OCI-LY1 (cell line): ENCODE results near the gene GNAL.

Experiments used
- H2AFZ ChIP-seq: fragments of 200-600 bp; sonication (generic), shearing (Covaris generic); 2 replicates; pipeline ENCODE4 v1.6.0; 2014; ENCODE audit warnings: antibody characterized with exemption, mild to moderate bottlenecking, low read length
- H3F3A ChIP-seq: fragments of 200-600 bp; sonication (generic), shearing (Covaris generic); 2 replicates; pipeline ENCODE4 v1.6.0; 2014; ENCODE audit warnings: mild to moderate bottlenecking, antibody characterized with exemption, low read length, moderate library complexity; ENCODE audit not compliant: insufficient read depth
- H3K27ac ChIP-seq: fragments of 200-600 bp; sonication (generic); 2 replicates; pipeline ENCODE4 v1.5.1; 2014; ENCODE audit warnings: low read length, mixed run types, mild to moderate bottlenecking, low read depth; ENCODE audit not compliant: poor library complexity, severe bottlenecking
- H3K27me3 ChIP-seq: fragments of 200-600 bp; sonication (generic); 2 replicates; pipeline ENCODE4 v1.6.0; 2014; ENCODE audit warnings: antibody characterized with exemption, mild to moderate bottlenecking, low read length, moderate library complexity; ENCODE audit not compliant: insufficient read depth
- H3K36me3 ChIP-seq: fragments of 200-600 bp; sonication (generic); 2 replicates; pipeline ENCODE4 v1.6.1; 2014; ENCODE audit warnings: mild to moderate bottlenecking, antibody characterized with exemption, low read length, moderate library complexity, mixed read lengths; ENCODE audit not compliant: insufficient read depth
- H3K4me1 ChIP-seq: fragments of 200-600 bp; sonication (generic); 2 replicates; pipeline ENCODE4 v1.5.1; 2014; ENCODE audit warnings: mild to moderate bottlenecking, low read length, moderate library complexity; ENCODE audit not compliant: insufficient read depth, severe bottlenecking
- H3K4me2 ChIP-seq: fragments of 200-600 bp; sonication (generic), shearing (Covaris generic); 2 replicates; pipeline ENCODE4 v1.6.1; 2014; ENCODE audit warnings: low read length
- H3K4me3 ChIP-seq: fragments of 200-600 bp; sonication (generic); 2 replicates; pipeline ENCODE4 v1.5.1; 2014; ENCODE audit warnings: low read length, low read depth, mild to moderate bottlenecking, mixed read lengths; ENCODE audit not compliant: poor library complexity, severe bottlenecking
- H3K79me2 ChIP-seq: fragments of 200-600 bp; shearing (Covaris generic); 2 replicates; pipeline ENCODE4 v1.6.1; 2016; ENCODE audit warnings: mixed run types, low read length, mixed read lengths; ENCODE audit not compliant: insufficient read depth
- H3K9ac ChIP-seq: fragments of 200-600 bp; sonication (generic), shearing (Covaris generic); 2 replicates; pipeline ENCODE4 v1.6.1; 2014; ENCODE audit warnings: mild to moderate bottlenecking, low read length, mixed read lengths
- H3K9me2 ChIP-seq: fragments of 200-600 bp; sonication (generic), shearing (Covaris generic); 2 replicates; pipeline ENCODE4 v1.6.1; 2014; ENCODE audit warnings: low read depth, mild to moderate bottlenecking, low read length, mixed read lengths
- H3K9me3 ChIP-seq: fragments of 200-600 bp; shearing (Covaris generic); 2 replicates; pipeline ENCODE4 v1.6.1; 2014; ENCODE audit warnings: low read length, mixed read lengths
- H4K20me1 ChIP-seq: fragments of 200-600 bp; sonication (generic), shearing (Covaris generic); 2 replicates; pipeline ENCODE4 v1.6.0; 2016; ENCODE audit warnings: mild to moderate bottlenecking, low read length; ENCODE audit not compliant: insufficient read depth
- EZH2 ChIP-seq: fragments of 200-600 bp; sonication (generic), shearing (Covaris generic); IDR thresholded peaks from 2 replicates; pipeline ENCODE4 v1.8.0; 2017; ENCODE audit warnings: borderline replicate concordance, mixed run types, mild to moderate bottlenecking, antibody characterized with exemption, low read length, moderate library complexity, mixed read lengths
- TF ChIP-seq, protein P1 (sequence below): fragments of 200-600 bp; sonication (generic), shearing (Covaris generic); IDR thresholded peaks from 2 replicates; pipeline ENCODE4 v1.5.1; 2017; ENCODE audit warnings: mild to moderate bottlenecking, antibody characterized with exemption, low read length, moderate library complexity, mixed read lengths

The GNAL gene

DNA sequence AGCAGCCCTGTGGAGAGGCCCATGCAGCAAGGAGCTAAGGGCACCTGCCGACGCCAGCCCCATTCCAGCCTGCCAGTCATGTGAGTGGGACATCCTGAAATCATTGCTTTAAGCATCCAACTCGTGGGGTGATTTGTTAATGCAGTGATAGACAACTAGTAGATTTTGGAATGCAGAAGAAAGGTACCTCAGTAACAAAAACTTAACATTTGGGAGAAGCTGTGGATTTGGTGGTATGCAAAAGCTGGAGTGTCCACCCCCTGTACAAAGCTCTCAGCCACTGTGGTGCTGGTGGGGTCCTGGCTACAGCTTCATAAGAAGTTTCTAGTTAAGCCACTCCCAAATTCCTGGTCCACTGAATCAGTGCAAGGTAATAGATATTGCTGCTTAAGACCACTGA, 37.2 kb upstream of the GNAL start:
- TF ChIP-seq, protein P1, sequence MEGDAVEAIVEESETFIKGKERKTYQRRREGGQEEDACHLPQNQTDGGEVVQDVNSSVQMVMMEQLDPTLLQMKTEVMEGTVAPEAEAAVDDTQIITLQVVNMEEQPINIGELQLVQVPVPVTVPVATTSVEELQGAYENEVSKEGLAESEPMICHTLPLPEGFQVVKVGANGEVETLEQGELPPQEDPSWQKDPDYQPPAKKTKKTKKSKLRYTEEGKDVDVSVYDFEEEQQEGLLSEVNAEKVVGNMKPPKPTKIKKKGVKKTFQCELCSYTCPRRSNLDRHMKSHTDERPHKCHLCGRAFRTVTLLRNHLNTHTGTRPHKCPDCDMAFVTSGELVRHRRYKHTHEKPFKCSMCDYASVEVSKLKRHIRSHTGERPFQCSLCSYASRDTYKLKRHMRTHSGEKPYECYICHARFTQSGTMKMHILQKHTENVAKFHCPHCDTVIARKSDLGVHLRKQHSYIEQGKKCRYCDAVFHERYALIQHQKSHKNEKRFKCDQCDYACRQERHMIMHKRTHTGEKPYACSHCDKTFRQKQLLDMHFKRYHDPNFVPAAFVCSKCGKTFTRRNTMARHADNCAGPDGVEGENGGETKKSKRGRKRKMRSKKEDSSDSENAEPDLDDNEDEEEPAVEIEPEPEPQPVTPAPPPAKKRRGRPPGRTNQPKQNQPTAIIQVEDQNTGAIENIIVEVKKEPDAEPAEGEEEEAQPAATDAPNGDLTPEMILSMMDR = no peak
- TF ChIP-seq EZH2 = no peak
- Histone ChIP-seq H3K4me1 (no peaks in the 10 kb centered on the region), H3K4me3 (no peak overlapping the region), H3K9me3 (peaks cover 3% of the 10 kb centered on the region; the same call in 1 of the 2 replicates), H3K4me2 (no peak overlapping the region), H3K9ac (no peak overlapping the region), H3F3A (no peaks in the 10 kb centered on the region), H3K36me3 (no peaks in the 10 kb centered on the region), H3K27me3 (peaks cover 9% of the 10 kb centered on the region), H3K79me2 (no peaks in the 10 kb centered on the region), H3K9me2 (no peaks in the 10 kb centered on the region), H4K20me1 (no peaks in the 10 kb centered on the region), H2AFZ (no peak overlapping the region), H3K27ac (no peak overlapping the region)

DNA sequence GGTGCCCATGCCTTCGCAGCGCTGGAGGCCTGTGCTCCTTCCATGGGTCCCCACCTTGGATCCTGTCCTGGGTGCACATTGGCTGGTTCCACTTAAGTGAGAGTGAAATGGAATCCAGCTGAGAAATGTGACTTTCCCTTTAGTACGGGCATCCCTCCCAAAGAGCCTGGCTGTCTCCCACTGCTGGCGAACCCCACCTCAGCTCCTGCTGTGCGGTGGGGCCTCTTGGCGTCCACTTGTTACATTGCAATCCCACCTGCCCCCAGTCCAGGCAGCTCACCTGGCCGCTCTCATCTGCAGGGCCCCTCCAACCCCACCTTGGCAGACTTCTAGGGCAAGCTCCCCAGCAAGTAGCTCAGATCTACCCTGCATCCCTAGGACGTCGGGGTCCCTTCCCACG, 35.5 kb upstream of the GNAL start:
- Histone ChIP-seq H3K27ac (no peak overlapping the region), H3K79me2 (no peaks in the 10 kb centered on the region), H3F3A (no peaks in the 10 kb centered on the region), H3K4me1 (no peaks in the 10 kb centered on the region), H3K9me2 (no peaks in the 10 kb centered on the region), H3K4me2 (no peak overlapping the region), H3K4me3 (no peak overlapping the region), H4K20me1 (no peaks in the 10 kb centered on the region), H3K36me3 (no peaks in the 10 kb centered on the region), H3K9ac (no peak overlapping the region), H2AFZ (no peak overlapping the region), H3K9me3 (peaks cover 3% of the 10 kb centered on the region; the same call in 1 of the 2 replicates), H3K27me3 (peaks cover 9% of the 10 kb centered on the region)
- no peak for TF ChIP-seq EZH2
- TF ChIP-seq, protein P1 = no peak

DNA sequence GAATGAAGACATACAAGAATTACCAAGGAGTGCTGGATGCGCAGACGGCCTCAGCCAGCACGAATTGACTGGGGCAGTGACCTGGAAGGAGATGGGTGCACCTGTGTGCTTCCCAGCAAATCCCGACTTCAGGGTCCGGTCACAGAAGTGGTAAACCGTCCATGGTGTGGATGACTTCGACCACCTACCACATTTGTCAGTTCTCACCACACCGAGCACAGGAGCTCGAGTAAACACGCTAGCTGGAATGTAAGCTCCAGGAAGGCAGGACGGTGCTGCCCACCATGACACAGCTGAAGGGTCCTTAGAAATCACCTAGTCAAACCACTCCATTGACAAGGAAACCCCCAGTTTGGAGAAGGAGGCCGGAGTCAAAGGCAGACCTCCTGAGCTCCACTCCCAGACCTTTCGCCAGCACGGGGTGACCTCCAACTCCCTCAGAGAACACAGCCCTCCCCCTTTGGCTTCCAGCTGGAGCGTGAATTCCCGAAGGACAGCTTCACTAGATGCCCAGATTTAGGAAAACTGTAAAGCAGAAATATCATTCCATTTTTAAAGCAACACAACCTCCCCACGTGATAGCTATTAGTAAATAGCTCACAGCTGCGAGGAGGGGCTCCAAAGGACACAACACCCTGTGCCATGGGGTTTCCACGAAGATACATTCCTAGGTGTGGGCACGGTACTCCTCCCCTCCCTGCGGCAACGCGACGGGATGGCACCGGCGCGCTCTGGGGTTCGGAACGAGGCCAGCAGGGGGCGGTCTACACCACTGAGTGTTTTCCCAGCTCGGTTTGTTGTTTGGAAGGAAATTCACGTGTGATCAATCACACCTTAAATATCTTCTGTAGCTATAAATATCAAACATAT, 34.1 kb upstream of the GNAL start:
- no peaks in the 10 kb centered on the region for H3K4me1 ChIP-seq
- H3K9ac ChIP-seq = no peak overlapping the region
- no peaks in the 10 kb centered on the region for H3F3A ChIP-seq
- no peak overlapping the region for H3K27ac ChIP-seq
- no peak overlapping the region for H3K4me2 ChIP-seq
- no peaks in the 10 kb centered on the region for H3K36me3 ChIP-seq
- TF ChIP-seq, protein P1 = peak; percentile 99
- no peak for TF ChIP-seq EZH2
- no peak overlapping the region for H3K4me3 ChIP-seq
- no peaks in the 10 kb centered on the region for H4K20me1 ChIP-seq
- H2AFZ ChIP-seq = no peak overlapping the region
- no peaks in the 10 kb centered on the region for H3K9me2 ChIP-seq
- no peaks in the 10 kb centered on the region for H3K9me3 ChIP-seq
- H3K27me3 ChIP-seq = peaks cover 9% of the 10 kb centered on the region
- no peaks in the 10 kb centered on the region for H3K79me2 ChIP-seq
